Glutamatergic neuron (in vitro differentiated cells): Measurements from ENCODE around the gene AGAP3. TPM values are rescaled to one million over a fixed set of nuclear protein-coding genes. Genes with fewer than 3 reads are reported as not detected.

ENCODE experiments used
- DNase-seq: peaks from one replicate; pipeline ENCODE4 v3.0.0; 2022
- H3K27ac Mint-ChIP-seq: one replicate; pipeline ENCODE4 v1.8.0; 2020; ENCODE audit warnings: mild to moderate bottlenecking, mixed read lengths, inconsistent platforms; ENCODE audit not compliant: unreplicated experiment
- H3K27me3 Mint-ChIP-seq: one replicate; pipeline ENCODE4 v1.8.0; 2020; ENCODE audit warnings: mild to moderate bottlenecking, moderate library complexity, mixed read lengths, inconsistent platforms; ENCODE audit not compliant: unreplicated experiment
- H3K36me3 Mint-ChIP-seq: one replicate; pipeline ENCODE4 v1.8.0; 2020; ENCODE audit warnings: mild to moderate bottlenecking, mixed read lengths, inconsistent platforms; ENCODE audit not compliant: unreplicated experiment
- H3K4me1 Mint-ChIP-seq: one replicate; pipeline ENCODE4 v1.8.0; 2020; ENCODE audit warnings: mild to moderate bottlenecking, low read depth, mixed read lengths, inconsistent platforms; ENCODE audit not compliant: unreplicated experiment
- H3K4me3 Mint-ChIP-seq: one replicate; pipeline ENCODE4 v1.8.0; 2020; ENCODE audit warnings: mild to moderate bottlenecking, mixed read lengths, inconsistent platforms; ENCODE audit not compliant: unreplicated experiment
- H3K9me3 Mint-ChIP-seq: one replicate; pipeline ENCODE4 v1.8.0; 2020; ENCODE audit warnings: mild to moderate bottlenecking, moderate library complexity, mixed read lengths, inconsistent platforms; ENCODE audit not compliant: unreplicated experiment
- total RNA-seq: library from RNA; stranded (reverse); fragmentation: NEBNext Ultra II Directional; extraction: Animal tissue kit (Norgen Biotek cat#: 25700); gene quantifications from one replicate; pipeline ENCODE4 v1.2.1, GENCODE V29; 2021; ENCODE audit not compliant: unreplicated experiment
- TF ChIP-seq, protein P1 (sequence below): fragments of 200-600 bp; sonication (generic); IDR thresholded peaks from one replicate; pipeline ENCODE4 v1.5.0; 2021; ENCODE audit not compliant: partially characterized antibody, unreplicated experiment

AGAP3 gene
- total RNA-seq, 1 donor from 2014 or later, result 406 TPM

GRCh38 chr7:151141855-151142685 lies 55.8 kb downstream of the AGAP3 start:
- no peak for DNase-seq
- Mint-ChIP-seq H3K4me1 (peaks cover 14% of the 10 kb centered on the region), H3K9me3 (peaks cover 21% of the 10 kb centered on the region), H3K36me3 (no peaks in the 10 kb centered on the region), H3K4me3 (no peak overlapping the region), H3K27me3 (peaks cover 20% of the 10 kb centered on the region), H3K27ac (peak overlapping the region; percentile 33)
- TF ChIP-seq, protein P1, sequence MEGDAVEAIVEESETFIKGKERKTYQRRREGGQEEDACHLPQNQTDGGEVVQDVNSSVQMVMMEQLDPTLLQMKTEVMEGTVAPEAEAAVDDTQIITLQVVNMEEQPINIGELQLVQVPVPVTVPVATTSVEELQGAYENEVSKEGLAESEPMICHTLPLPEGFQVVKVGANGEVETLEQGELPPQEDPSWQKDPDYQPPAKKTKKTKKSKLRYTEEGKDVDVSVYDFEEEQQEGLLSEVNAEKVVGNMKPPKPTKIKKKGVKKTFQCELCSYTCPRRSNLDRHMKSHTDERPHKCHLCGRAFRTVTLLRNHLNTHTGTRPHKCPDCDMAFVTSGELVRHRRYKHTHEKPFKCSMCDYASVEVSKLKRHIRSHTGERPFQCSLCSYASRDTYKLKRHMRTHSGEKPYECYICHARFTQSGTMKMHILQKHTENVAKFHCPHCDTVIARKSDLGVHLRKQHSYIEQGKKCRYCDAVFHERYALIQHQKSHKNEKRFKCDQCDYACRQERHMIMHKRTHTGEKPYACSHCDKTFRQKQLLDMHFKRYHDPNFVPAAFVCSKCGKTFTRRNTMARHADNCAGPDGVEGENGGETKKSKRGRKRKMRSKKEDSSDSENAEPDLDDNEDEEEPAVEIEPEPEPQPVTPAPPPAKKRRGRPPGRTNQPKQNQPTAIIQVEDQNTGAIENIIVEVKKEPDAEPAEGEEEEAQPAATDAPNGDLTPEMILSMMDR, result no peak

DNA sequence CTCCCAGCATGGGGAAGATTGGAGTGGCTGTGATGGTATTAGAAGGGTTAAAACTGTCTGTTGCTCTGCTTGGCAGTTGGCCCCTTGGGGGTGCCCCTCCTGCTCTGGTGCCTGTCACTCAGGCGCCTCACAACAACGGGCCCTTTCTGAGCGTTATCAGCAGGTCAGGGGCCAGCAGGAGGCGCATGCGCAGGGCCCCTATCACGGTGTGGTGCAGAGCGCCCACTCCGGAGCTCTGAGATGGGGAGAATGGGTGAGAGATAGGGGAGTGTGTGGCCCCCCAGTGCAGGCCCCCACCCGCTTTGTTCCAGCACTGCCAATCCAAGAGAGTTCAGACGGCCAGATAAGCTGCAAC lies 56.4 kb downstream of the AGAP3 start:
- TF ChIP-seq, protein P1, result no peak
- Mint-ChIP-seq H3K4me3 (no peak overlapping the region), H3K27ac (no peak overlapping the region), H3K36me3 (no peaks in the 10 kb centered on the region), H3K9me3 (peaks cover 26% of the 10 kb centered on the region), H3K4me1 (peaks cover 14% of the 10 kb centered on the region), H3K27me3 (peaks cover 20% of the 10 kb centered on the region)
- no peak for DNase-seq

DNA sequence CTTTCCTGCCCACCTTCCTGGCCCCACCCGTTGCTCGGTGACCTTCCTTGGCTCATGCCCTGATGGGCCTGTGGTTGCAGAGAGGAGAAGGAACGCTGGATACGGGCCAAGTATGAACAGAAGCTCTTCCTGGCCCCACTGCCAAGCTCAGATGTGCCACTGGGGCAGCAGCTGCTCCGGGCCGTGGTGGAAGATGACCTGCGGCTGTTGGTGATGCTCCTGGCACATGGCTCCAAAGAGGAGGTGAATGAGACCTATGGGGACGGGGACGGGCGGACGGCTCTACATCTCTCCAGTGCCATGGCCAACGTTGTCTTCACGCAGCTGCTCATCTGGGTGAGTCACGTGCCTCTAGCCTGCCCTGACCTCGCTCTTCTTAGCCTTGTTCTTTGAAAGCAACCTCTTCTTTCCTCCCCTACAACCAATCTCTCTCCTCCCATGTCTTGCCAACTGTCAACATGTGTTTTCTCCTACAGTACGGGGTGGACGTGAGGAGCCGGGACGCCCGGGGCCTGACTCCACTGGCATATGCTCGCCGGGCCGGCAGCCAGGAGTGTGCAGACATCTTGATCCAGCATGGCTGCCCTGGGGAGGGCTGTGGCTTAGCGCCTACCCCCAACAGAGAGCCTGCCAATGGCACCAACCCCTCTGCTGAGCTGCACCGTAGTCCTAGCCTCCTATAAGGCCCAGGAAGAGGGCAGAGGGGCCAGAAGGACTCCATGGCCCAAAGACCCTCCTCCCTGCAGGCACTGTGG lies 57.2 kb downstream of the AGAP3 start:
- Mint-ChIP-seq H3K9me3 (peaks cover 26% of the 10 kb centered on the region), H3K4me1 (peaks cover 14% of the 10 kb centered on the region), H3K36me3 (no peaks in the 10 kb centered on the region), H3K27ac (no peak overlapping the region), H3K4me3 (no peak overlapping the region), H3K27me3 (peaks cover 20% of the 10 kb centered on the region)
- TF ChIP-seq, protein P1, result no peak
- no peak for DNase-seq

DNA sequence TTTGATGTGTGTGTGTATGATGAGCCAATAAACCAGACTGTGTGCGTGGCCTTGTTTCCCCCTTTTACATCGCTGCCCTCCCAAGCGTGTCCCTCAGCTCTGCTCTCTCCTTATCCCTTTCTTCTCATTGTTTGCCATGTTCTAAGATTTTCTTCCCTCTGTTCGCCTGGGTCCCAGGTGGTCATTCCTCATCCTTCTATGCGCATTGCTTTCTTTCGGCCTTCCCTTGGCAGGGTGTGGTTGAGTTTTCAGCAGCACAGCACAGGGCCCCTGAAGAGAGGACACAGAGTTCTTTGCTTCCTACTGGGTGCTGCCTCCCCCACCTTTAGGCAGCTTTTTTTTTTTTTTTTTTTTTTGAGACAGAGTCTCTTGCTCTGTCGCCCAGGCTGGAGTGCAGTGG lies 58.1 kb downstream of the AGAP3 start:
- H3K4me1 Mint-ChIP-seq, result peaks cover 10% of the 10 kb centered on the region

More for the DNA sequence above, 58.1 kb downstream of the AGAP3 start:
- H3K36me3 Mint-ChIP-seq, result no peaks in the 10 kb centered on the region
- peaks cover 23% of the 10 kb centered on the region for H3K9me3 Mint-ChIP-seq
- no peak overlapping the region for H3K27ac Mint-ChIP-seq
- TF ChIP-seq, protein P1, result no peak
- H3K27me3 Mint-ChIP-seq, result peaks cover 19% of the 10 kb centered on the region
- DNase-seq, result no peak
- no peak overlapping the region for H3K4me3 Mint-ChIP-seq
